CD4-positive, alpha-beta T cell treated with Interleukin-17A for 1 hour (primary cell): ENCODE results near the gene TMEM175.

Source experiments
- DNase-seq: peaks from one replicate; pipeline ENCODE4 v3.0.0-alpha.2; 2020

The TMEM175 gene

DNA sequence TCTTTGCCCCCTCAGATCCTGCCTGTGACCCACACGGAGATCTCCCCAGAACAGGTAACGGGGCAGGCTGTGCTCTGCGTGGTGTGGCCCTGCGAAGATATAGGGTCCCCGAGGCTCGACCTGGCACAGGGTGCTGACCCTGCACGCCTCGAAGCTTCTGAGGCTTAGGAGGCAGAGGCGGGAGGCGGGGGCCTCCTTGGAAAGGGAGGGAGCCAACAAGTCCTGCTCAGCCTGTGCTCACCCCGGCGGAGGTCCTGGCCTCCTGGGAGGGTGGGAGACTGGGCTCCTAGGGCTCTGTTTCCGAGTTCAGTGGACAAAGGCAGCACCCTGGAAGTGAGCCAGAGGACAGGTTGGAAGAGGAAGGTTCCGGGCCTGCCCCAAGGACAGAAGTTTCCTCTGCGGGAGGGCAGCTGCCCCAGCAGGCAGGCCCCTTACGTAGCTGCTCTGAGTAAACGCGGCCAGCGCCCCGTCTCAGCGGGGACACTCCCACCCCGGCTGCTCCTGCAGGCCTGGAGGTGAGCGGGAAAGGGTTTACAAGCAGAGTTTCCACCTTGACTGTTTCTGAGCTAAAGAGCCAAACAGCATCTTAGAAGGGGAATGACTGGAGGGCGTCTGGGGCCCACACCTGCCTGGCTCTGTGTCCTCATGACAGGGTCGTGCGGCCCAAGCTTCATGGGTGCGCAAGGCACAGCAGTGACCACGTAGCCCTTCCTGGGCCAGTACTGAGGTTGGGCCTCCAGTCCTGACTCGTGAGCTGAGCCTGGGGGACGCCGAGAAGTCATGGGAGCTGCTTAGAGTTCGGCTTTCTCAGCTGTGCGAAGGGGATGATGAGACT, 16.1 kb downstream of the TMEM175 start:
- no peak for DNase-seq

DNA sequence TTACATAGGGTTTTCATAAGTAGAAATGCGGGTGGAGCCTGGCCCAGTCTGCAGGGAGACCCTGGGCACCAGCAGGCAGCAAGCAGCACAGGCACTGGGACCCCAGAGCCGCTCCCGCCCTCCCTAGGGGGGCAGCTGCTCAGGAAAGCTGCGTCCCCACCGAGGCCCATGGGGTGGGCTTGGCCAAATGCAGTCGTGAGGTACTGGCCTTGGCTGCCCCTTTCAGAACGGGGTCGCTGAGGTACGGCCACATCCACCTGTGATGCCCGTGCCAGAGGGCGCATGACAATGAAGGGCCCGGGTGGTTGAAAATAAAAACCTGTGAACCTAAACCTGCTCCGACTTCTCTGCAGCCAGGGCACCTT, 16.7 kb downstream of the TMEM175 start:
- DNase-seq, result no peak

DNA sequence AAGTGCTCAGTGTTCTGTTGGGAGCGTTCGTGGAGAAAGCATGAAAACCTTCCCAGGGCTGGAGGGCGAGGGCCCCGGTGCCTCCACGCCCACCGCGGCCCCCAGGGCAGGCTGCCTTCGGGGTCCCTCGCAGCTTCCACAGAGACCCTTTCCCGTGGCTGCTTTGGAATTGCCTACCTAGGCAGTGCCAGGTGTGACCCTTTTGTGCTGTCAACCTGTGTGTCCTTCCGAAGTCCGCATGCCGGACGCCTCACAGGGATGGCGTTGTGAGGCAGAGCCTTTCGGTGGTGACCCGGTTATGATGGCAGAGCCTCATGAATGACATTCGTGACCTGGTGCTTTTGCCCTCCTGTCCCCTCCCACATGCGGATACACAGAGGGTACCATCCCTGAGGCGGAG, 17.4 kb downstream of the TMEM175 start:
- no peak for DNase-seq

DNA sequence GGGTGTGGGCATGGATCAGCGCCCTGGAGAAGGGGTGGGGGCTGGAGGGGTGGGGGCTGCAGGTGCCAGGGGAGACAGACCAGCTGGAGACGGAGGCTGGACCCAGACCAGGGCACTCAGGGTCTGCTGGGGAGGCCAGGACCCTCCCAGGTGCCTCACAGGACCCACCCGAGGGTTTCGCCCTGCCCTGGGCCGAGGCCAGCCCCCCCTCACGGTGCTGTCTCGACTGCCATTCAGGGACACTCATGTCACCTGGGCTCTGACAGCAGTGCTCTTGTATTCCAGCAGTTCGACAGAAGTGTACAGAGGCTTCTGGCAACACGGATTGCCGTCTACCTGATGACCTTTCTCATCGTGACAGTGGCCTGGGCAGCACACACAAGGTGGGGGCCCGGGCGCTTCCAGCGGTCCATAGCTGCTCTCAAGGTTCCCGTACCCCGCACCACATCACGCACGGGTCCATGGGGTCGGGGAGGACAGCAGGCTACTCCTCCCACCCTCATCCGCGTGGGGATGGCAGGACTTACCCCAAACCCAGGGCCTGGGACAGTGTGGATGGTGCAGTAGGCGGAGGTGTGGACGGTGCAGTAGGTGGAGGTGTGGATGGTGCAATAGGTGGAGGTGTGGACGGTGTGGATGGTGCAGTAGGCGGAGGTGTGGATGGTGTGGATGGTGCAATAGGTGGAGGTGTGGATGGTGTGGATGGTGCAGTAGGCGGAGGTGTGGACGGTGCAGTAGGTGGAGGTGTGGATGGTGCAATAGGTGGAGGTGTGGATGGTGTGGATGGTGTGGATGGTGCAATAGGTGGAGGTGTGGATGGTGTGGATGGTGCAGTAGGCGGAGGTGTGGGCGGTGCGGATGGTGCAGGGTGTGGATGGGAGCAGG, 18.1 kb downstream of the TMEM175 start:
- no peak for DNase-seq

DNA sequence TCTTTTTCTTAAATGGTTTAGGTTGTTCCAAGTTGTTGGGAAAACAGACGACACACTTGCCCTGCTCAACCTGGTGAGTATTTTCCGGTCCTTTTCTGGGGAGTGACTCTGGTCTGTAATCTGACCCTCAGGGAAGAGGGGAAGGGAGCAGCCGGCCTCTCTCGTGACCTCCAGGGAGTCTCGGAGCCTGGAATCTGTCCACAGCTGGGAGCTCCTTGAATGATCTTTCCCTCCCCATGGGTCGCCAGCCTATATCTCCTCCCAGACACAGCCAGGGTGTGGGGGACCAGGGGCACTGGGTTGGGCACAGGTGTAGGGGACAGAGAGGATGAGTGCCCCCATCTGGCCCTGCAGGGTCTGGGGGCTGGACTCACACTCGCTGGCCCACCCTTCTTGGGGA, 18.9 kb downstream of the TMEM175 start:
- DNase-seq, result no peak

DNA sequence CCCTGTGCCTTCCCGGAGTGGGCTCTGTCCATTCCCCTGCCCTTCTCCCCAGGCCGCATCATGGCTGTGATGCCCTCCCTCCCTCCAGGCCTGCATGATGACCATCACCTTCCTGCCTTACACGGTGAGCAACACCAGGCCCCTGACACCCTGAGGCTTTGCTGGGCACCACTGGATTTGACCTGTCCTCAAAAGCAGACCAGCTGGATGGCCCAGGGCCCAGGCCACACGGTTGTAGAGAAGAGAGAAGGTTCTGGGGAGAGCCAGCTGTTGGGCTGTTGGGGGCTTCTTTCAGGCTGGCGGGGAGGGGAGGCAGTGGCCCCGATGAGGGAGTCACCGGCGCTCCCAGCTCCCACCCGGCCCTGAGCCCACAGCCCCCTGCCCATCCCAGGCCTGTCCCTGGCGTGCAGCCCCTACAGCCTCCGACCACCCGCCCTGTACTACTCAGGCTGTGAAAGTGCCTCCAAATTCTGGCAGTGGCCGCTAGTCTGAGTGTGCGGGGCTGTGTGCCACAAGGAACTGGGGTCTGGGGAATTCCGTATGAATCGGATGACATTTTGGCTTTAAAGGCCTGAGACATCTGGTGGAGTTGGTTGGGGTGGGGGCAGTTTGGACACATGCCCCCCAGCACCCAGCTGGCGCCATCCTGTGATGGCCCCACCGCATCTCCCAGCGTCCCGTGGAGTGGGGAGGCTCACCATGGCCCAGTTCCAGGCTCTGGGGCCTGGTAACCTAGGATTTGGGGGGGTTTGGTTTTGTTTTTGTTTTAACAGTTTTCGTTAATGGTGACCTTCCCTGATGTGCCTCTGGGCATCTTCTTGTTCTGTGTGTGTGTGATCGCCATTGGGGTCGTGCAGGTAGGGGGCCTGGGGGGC, 19.6 kb downstream of the TMEM175 start:
- DNase-seq, result no peak

DNA sequence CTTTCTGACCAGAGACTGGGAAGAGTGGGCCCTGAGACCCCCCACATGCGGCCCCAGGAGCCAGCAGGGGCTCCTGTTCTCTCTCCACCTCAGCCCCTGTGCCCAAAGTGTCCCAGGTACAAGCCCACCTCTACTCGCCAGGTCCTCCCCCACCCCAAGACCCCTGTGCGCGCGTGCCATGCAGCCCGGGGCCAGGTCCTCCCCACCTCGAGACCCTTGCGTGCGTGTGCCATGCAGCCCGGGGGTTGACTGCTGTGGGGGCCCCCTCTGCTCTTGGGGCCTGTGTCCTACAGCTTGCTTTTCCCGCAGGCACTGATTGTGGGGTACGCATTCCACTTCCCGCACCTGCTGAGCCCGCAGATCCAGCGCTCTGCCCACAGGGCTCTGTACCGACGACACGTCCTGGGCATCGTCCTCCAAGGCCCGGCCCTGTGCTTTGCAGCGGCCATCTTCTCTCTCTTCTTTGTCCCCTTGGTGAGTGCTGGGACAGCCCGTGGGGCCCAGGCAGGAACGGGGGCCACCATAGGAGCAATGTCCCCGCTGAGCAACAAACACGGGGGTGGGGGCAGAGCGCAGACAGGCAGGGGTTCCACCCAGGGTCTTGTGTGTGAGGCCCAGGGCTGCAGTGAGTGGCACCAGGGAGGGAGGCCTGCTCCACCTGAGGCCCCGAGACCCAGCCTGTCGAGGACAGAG, 20.8 kb downstream of the TMEM175 start:
- no peak for DNase-seq

DNA sequence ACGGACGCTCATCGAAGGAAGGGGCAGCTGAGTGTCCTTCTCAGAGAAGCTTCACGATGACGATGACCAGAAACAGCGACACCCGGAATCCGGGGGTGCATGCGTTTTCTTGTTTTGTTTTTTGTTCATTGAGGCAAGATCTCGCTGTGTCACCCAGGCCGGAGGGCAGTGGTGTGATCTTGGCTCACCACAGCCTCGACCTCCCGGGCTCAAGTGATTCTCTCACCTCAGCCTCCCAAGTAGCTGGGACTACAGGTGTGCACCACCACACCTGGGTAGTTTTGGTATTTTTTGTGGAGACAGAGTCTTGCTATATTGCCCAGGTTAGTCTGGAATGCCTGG, 21.3 kb downstream of the TMEM175 start:
- no peak for DNase-seq

DNA sequence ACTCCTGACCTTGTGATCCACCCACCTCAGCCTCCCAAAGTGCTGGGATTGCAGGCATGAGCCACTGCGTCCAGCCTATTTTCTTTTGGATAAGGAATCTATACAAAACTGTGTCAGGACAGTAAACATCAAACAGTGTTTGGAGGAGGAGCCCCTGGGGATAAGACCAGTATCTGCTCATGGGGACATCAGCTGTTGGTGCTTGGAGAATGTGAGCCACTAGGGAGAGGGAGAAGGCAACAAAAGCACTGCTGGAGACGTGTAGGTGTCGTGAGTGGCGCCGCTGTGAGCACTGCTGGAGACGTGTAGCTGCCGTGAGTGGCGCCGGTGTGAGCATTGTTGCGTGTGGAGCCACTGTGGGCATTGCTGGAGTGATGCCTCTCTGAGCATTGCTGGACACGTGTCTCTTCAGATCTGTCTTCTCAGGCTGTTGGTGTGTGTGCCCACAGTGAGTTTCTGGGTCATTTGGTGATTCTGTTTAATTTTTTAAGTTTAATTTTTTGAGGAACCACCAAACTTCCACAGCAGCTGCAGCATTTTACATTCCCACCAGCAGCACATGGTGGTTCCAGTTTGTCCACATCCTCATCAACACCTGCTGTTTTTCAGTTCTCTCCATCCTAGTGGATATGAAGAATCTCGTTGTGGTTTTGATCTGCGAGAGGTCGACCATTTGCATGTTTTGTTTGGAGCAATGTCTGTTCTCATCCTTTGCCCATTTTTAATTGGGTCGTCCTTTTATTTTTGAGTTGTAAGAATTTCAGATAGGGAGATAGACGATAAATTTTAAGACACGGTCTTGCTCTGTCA, 22.2 kb downstream of the TMEM175 start:
- no peak for DNase-seq

DNA sequence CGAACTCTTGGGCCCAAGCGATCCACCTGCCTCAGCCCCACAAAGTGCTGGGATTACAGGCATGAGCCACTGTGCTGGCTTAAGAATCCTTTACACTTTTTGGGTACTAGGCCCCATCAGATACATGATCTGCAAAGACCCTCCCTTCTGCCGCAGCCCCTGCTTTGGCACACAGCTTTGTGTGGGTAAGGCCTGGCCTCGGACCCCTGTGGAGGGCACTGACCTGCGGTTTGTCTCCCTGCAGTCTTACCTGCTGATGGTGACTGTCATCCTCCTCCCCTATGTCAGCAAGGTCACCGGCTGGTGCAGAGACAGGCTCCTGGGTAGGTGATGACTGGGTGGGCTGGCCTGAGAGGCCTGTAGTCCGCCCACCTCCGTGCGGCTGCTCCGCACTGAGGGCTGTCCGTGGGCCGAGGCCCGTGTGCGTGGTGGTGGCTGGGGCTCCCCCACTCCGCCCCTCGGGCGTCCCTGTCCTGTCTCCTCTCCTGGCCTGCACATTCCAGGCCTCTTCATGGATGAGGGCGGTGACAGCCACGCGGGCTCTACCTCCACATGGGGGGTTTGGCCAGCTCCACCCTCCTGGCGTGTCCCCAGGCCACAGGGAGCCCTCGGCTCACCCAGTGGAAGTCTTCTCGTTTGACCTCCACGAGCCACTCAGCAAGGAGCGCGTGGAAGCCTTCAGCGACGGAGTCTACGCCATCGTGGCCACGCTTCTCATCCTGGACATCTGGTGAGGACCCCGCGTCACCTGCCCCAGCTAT, 23.1 kb downstream of the TMEM175 start:
- no peak for DNase-seq

DNA sequence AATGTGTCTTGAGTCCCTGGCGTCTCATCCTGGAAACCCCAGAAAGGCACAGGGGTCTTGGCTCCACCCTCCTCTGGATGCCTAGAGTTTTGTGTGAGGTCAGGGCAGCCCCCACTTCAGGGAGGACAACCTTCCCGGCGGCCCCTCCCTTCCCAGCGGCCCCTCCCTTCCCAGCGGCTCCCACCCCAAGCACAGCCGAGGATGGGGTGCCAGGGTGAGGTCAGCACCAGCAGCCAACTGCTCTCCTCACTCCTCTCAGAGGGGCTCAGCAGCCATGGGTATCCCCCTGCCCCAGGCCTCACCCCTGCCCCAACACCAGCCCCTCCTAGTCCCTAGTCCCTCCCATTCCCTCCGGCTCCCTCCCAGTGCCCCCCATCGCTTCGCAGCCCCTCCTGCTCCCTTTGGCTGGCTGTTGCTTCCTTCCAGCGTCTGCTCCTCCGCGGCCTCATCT, 23.7 kb downstream of the TMEM175 start:
- no peak for DNase-seq

DNA sequence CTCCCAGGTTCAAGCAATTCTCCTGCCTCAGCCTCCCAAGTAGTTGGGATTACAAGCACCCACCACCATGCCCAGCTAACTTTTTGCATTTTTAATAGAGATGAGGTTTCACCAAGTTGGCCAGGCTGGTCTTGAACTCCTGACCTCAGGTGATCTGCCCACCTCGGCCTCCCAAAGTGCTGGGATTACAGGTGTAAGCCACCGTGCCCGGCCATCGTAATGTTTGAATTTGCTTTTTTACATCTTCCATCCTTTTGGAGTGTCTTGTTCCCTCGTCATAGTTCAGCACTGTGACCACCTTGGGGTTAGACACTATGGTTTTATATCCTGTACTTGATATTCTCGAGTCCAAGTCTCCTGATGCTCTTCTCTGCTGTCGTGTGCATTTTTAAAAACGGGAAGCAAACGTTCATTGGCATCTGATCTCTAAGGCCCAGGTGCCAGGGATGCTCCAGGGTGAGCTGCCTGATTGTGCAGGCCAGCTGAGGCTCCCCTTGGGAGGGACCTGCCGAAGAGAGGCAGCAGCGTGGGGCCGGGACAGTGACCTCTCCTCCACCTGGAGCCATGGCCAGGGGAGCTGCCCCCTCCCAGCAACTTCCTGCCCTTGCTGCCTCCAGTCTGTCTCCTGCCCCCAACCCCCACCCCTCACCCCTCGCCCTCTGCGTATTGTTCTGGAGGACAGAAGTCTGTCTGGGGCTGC, 24.4 kb downstream of the TMEM175 start:
- DNase-seq, result no peak

DNA sequence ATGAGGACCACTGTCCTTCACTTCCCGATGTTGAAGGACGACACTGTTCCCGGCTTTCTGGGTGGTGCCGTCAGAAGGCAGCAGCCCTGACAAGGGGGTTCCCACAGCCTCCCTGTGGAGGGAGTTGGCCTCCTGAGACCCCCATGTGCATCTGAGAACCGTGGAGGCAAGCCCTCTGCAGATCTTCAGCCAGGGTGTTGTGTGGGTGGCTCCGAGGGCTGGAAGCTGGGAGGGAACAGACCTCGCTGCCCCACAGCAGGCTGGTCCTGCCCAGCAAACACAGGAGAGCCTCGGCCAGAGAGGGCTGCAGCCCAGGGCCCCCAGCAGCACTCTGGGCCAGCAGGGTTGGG, 24.9 kb downstream of the TMEM175 start:
- DNase-seq, result no peak

DNA sequence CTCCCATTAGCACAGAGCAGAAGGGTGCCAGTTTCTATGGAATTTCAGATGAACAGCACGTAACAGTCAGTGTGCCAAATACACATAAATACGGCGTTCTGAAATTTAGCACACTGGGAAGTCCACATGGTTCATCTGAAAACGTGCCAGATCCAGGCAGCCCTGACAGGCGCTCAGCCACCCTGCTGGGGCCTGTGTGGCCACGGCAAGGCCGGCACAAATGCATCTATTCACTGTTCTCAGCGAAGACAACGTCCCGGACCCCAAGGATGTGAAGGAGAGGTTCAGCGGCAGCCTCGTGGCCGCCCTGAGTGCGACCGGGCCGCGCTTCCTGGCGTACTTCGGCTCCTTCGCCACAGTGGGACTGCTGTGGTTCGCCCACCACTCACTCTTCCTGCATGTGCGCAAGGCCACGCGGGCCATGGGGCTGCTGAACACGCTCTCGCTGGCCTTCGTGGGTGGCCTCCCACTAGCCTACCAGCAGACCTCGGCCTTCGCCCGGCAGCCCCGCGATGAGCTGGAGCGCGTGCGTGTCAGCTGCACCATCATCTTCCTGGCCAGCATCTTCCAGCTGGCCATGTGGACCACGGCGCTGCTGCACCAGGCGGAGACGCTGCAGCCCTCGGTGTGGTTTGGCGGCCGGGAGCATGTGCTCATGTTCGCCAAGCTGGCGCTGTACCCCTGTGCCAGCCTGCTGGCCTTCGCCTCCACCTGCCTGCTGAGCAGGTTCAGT, 25.5 kb downstream of the TMEM175 start:
- DNase-seq, result no peak

DNA sequence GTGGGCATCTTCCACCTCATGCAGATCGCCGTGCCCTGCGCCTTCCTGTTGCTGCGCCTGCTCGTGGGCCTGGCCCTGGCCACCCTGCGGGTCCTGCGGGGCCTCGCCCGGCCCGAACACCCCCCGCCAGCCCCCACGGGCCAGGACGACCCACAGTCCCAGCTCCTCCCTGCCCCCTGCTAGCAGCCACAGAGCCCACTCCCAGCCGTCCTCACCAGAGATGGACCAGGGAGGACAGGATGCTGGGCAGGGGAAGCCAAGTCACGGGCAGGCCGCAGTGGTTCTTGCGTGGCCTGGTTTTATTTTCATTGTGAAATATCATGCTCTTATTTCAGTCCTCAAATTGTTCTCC, 26.0 kb downstream of the TMEM175 start:
- no peak for DNase-seq

DNA sequence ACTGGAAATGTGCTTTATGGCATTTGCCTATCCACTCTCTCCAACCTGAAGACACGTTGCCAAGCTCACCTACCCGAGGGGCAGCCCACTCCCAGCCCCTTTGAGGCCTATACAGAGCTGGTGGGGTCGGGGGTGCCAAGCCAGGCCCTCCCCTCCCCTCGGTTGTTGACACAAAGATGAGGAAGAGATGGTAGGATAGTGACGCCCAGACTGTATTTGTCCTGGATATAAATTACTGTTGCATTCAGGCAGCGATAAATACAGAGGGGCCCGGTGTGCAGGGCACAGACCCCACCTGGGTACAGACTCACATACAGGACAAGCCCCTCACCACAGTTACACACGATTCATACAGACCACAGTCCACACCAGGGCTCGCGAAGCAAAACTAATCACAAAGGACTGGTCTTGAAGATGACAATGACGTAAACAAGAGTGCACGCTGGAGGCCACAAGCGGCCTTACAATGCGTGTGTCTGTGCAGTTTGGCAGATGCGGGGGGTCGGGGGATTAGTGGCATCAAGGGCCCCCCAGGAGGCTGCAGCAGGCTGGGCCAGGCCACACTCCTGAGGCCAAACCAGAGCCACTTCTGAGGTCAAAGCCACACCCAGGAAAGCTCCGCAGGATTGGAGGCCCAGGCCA, 26.6 kb downstream of the TMEM175 start:
- no peak for DNase-seq

DNA sequence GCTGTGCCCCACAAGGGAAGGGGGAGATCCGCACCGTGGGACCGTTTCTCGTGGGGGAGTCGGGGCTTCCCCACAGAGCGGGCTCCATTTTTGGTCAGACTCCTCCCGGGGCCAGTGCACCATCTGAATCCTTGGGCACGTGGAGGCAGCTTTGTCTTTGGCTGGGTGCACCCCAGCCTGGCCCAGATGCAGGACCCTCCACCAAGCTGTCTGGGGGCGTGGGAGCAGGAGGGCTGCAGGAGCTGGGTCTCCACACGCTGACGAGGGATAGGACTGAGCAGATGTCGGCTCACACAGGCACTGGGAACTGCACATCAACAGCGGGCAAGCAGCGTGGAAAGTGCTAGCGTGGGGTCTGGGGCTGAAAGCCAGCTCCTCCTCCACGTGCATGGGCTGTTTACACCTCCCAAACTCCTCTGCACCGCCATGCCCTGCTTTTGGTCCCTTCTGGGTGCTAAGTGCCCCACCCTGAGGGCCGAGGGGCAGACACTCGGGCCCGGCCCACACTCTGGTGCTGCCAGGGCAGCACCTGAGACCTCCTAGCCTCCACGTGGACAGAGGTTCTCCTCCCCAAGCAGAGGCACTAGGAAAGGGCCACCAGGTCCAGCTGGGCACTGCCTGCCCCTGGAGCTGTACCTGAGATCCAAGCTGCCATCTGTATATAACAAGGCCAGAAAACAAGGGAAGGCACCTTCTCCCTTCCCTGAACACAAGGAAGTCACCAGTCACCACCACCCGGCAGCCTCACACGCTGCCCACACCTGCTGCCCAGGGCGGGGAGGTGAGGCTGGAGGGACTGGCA, 27.3 kb downstream of the TMEM175 start:
- DNase-seq, result no peak

DNA sequence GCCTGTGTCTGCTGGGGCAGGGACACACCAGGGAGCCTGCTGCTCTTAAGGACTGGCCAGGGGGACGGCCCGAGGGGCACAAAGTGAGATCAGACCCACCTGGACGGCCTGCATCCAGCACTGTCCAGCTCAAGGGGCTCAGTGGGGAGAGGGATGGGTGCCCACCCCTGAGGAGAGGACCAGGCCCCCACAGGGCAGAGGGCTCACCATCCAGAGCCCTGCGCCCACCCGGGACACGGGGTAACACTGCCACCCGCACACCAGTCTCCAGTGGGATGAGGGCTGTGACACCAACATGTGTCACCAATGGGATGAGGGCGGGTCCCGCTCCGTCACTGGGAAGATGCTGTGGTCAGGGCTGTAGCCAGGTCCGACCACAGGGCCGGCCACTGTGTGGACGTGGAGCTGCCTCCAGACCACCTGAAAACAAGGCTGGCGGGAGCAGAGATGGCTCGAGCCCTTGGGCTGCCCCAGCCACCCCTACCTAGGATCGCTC, 27.9 kb downstream of the TMEM175 start:
- DNase-seq, result no peak
